ENCODE results near the gene AUNIP. TPM values are rescaled to one million over a fixed set of nuclear protein-coding genes. Genes with fewer than 3 reads are reported as not detected.
A peak's percentile ranks its signal among the peaks of the same experiment; 100 is the strongest.

AUNIP gene
- polyA plus RNA-seq, 1 of the 3 experiments (the other 2 are of a cell fraction) = 1.9 TPM

DNA sequence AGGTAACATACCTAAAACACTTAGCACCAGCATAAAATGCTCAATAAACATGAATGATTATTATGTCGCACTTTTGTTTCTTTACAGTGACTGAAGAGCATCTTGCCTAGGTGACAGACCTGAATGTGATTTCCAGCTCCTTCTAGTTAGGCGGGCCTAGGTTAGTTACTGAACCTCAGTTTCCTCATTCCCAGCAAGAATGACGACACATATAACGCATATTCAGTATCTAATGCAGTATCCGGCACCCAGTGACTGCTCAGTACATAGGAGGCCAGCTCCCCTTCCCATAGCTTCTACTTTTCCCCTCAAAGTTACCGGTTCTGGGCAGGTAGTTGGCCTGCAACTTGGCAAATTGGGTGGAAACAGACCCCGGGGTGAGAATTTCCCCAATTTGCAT is 763 bp downstream of the AUNIP start:
- H3K9me3 ChIP-seq = no peaks in the 10 kb centered on the region
- peaks cover 0 to 6% of the 10 kb centered on the region in 2 experiments; a peak in 1 of 4 replicates for H3K4me1 ChIP-seq (ENCODE audit: control insufficient read depth in 1 of 2, insufficient read depth in 2 of 2, low read depth in 1 of 2, low read length in 1 of 2)
- peak overlapping the region; percentile 64 to 65 for H3K4me3 ChIP-seq (ENCODE audit: low read depth in 2 of 2, low read length in 1 of 2)
- no peak overlapping the region for H3K27ac ChIP-seq (ENCODE audit: low read depth in 2 of 2, low read length in 1 of 2)
- H3K9me2 ChIP-seq = no peaks in the 10 kb centered on the region
- 78% methylated on average over 7 of the region's 7 CpGs for WGBS (ENCODE audit: low lambda C conversion rate)
- peak overlapping the region; percentile 95; the same call in 1 of the 2 replicates for H2AFZ ChIP-seq (ENCODE audit: low read depth)
- no peaks in the 10 kb centered on the region for H3F3A ChIP-seq (replicated peaks; ENCODE audit: insufficient read depth)
- CTCF ChIA-PET = no interaction called here
- TF ChIP-seq, protein P1, sequence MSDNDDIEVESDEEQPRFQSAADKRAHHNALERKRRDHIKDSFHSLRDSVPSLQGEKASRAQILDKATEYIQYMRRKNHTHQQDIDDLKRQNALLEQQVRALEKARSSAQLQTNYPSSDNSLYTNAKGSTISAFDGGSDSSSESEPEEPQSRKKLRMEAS (IDR thresholded peaks at IDR 0.05; ENCODE audit: low read depth) = no peak
- TF ChIP-seq FOXM1 (IDR thresholded peaks at IDR 0.05; ENCODE audit: low read depth) (no peak), YY1 (IDR thresholded peaks at IDR 0.05; ENCODE audit: low read depth) (no peak), RCOR1 (IDR thresholded peaks at IDR 0.05; ENCODE audit: low read length) (no peak), GABPA (IDR thresholded peaks at IDR 0.05; ENCODE audit: low read depth) (no peak), TAF1 (IDR thresholded peaks at IDR 0.05; ENCODE audit: borderline replicate concordance, low read depth, low read length) (no peak), FOSL2 (IDR thresholded peaks at IDR 0.05; ENCODE audit: borderline replicate concordance, low read depth) (no peak), NFIC (IDR thresholded peaks at IDR 0.05; ENCODE audit: borderline replicate concordance) (no peak), FOXJ3 (CRISPR knock-in tag; IDR thresholded peaks at IDR 0.05) (no peak), JUND (IDR thresholded peaks at IDR 0.05) (no peak), TEAD4 (IDR thresholded peaks at IDR 0.05; ENCODE audit: borderline replicate concordance, insufficient read depth) (no peak)
- peaks cover 27% of the 10 kb centered on the region for H3K79me2 ChIP-seq (ENCODE audit: insufficient read depth)
- DNase-seq = no peak
- H3K27me3 ChIP-seq (ENCODE audit: insufficient read depth) = no peaks in the 10 kb centered on the region
- no peaks in the 10 kb centered on the region for H4K20me1 ChIP-seq (ENCODE audit: insufficient read depth)
- H3K36me3 ChIP-seq (replicated peaks in 1 of 2; ENCODE audit: control insufficient read depth in 1 of 2, insufficient read depth in 2 of 2, low read length in 1 of 2) = peaks cover 0 to 4% of the 10 kb centered on the region in 2 experiments
- peak overlapping the region; percentile 82; the same call in 1 of the 2 replicates for H3K9ac ChIP-seq
- POLR2A ChIA-PET = no interaction called here
- H3K4me2 ChIP-seq = peak overlapping the region; percentile 99

DNA sequence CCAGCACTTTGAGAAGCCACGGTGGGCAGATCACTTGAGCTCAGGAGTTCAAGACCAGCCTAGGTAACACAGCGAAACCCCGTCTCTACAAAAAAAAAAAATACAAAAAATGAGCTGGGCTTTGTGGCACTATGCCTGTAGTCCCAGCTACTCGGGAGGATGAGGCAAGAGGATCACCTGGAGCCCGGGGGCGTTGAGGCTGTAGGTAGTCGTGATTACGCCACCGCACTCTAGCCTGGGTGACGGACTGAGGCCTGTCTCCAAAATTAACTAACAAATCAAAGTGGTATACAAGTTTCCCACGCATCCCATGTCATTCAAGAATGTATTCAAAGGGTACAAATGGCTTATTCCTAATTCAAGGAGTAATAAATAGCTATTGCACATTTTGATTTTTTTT is 2.4 kb downstream of the AUNIP start:
- Histone ChIP-seq H3K27me3 (ENCODE audit: insufficient read depth) (no peaks in the 10 kb centered on the region), H3K9ac (no peak overlapping the region), H3K36me3 (replicated peaks in 1 of 2; ENCODE audit: control insufficient read depth in 1 of 2, insufficient read depth in 2 of 2, low read length in 1 of 2) (no peaks in the 10 kb centered on the region), H3K4me3 (ENCODE audit: low read depth in 2 of 2, low read length in 1 of 2) (no peak overlapping the region), H3K4me1 (ENCODE audit: control insufficient read depth in 1 of 2, insufficient read depth in 2 of 2, low read depth in 1 of 2, low read length in 1 of 2) (peaks cover 0 to 6% of the 10 kb centered on the region in 2 experiments; a peak in 1 of 4 replicates), H3K79me2 (ENCODE audit: insufficient read depth) (peaks cover 36% of the 10 kb centered on the region), H4K20me1 (ENCODE audit: insufficient read depth) (no peaks in the 10 kb centered on the region), H3K4me2 (no peak overlapping the region), H3F3A (replicated peaks; ENCODE audit: insufficient read depth) (no peaks in the 10 kb centered on the region), H3K9me2 (no peaks in the 10 kb centered on the region), H3K9me3 (no peaks in the 10 kb centered on the region), H3K27ac (ENCODE audit: low read depth in 2 of 2, low read length in 1 of 2) (no peak overlapping the region), H2AFZ (ENCODE audit: low read depth) (no peak overlapping the region)
- POLR2A ChIA-PET = no interaction called here
- TF ChIP-seq MXI1 (IDR thresholded peaks at IDR 0.05; ENCODE audit: low read depth, low read length) (no peak), FOXM1 (IDR thresholded peaks at IDR 0.05; ENCODE audit: low read depth) (no peak), MEF2A (IDR thresholded peaks at IDR 0.05; ENCODE audit: borderline replicate concordance, low read depth) (no peak), JUND (IDR thresholded peaks at IDR 0.05) (no peak), FOXJ3 (CRISPR knock-in tag; IDR thresholded peaks at IDR 0.05) (no peak), EP300 (IDR thresholded peaks at IDR 0.05; ENCODE audit: borderline replicate concordance in 1 of 2, low read depth in 1 of 2, low read length in 1 of 2) (no peak)
- TF ChIP-seq, protein P2, sequence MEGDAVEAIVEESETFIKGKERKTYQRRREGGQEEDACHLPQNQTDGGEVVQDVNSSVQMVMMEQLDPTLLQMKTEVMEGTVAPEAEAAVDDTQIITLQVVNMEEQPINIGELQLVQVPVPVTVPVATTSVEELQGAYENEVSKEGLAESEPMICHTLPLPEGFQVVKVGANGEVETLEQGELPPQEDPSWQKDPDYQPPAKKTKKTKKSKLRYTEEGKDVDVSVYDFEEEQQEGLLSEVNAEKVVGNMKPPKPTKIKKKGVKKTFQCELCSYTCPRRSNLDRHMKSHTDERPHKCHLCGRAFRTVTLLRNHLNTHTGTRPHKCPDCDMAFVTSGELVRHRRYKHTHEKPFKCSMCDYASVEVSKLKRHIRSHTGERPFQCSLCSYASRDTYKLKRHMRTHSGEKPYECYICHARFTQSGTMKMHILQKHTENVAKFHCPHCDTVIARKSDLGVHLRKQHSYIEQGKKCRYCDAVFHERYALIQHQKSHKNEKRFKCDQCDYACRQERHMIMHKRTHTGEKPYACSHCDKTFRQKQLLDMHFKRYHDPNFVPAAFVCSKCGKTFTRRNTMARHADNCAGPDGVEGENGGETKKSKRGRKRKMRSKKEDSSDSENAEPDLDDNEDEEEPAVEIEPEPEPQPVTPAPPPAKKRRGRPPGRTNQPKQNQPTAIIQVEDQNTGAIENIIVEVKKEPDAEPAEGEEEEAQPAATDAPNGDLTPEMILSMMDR (IDR thresholded peaks at IDR 0.05) = no peak
- WGBS (ENCODE audit: low lambda C conversion rate) = 96% methylated on average over 11 of the region's 11 CpGs
- CTCF ChIA-PET = interaction anchor here (1.3 kb wide), 1 partner anchor 25 kb away, joined by 3 read pairs; no protein-coding TSS in a partner anchor
- DNase-seq = no peak
